AG04449 (cell line): ENCODE data around the gene CDYL.

Experiments used
- CTCF ChIA-PET: fragments of 350-600 bp; formaldehyde crosslinking; extraction: SDS; loops from one replicate; lab custom pipeline; 2021; ENCODE audit warnings: antibody characterized with exemption; lab: Yijun Ruan, JAX
- POLR2A ChIA-PET: fragments of 400-600, 350-600 bp; formaldehyde crosslinking; extraction: SDS; loops from one replicate; lab custom pipeline; 2020; ENCODE audit warnings: antibody characterized with exemption, inconsistent platforms; lab: Yijun Ruan, JAX
- DNase-seq: peaks from one replicate; pipeline ENCODE4 v3.0.0-alpha.2; 2010; ENCODE audit warnings: low read depth, low spot score
- H3K4me3 ChIP-seq: 2 replicates; pipeline ENCODE4 v1.5.1; 2011; ENCODE audit warnings: low read depth, mild to moderate bottlenecking, control low read depth, low read length
- TF ChIP-seq, protein P1 (sequence below): IDR thresholded peaks from one replicate; pipeline ENCODE4 v1.5.1; 2011; ENCODE audit warnings: mild to moderate bottlenecking, moderate library complexity, low read length, control low read depth, inconsistent platforms; ENCODE audit not compliant: insufficient read depth; ENCODE audit errors: missing control alignments

CDYL gene

DNA sequence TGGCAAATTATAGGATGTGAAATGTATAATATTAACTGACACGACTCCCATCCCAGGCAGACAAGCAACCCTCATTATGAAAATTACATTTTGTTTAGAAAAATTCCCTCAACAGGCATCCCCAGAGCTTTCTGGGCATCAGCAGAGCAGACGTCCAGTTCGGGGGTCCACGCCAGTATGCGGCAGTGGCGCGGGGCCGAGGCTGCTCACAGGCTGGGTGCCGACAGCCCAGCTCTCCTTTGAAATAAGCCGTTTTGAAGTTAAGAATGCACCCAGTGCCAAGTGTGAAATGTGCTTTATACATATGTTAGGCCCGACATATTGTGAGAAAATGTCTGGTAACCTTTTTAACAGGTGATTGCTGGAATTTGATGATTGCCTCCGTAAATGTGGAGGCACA is 177.2 kb downstream of the CDYL start:
- ChIA-PET POLR2A (no interaction called here), CTCF (no interaction called here)
- H3K4me3 ChIP-seq: no peak overlapping the region
- no peak for DNase-seq
- TF ChIP-seq, protein P1, sequence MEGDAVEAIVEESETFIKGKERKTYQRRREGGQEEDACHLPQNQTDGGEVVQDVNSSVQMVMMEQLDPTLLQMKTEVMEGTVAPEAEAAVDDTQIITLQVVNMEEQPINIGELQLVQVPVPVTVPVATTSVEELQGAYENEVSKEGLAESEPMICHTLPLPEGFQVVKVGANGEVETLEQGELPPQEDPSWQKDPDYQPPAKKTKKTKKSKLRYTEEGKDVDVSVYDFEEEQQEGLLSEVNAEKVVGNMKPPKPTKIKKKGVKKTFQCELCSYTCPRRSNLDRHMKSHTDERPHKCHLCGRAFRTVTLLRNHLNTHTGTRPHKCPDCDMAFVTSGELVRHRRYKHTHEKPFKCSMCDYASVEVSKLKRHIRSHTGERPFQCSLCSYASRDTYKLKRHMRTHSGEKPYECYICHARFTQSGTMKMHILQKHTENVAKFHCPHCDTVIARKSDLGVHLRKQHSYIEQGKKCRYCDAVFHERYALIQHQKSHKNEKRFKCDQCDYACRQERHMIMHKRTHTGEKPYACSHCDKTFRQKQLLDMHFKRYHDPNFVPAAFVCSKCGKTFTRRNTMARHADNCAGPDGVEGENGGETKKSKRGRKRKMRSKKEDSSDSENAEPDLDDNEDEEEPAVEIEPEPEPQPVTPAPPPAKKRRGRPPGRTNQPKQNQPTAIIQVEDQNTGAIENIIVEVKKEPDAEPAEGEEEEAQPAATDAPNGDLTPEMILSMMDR: no peak

DNA sequence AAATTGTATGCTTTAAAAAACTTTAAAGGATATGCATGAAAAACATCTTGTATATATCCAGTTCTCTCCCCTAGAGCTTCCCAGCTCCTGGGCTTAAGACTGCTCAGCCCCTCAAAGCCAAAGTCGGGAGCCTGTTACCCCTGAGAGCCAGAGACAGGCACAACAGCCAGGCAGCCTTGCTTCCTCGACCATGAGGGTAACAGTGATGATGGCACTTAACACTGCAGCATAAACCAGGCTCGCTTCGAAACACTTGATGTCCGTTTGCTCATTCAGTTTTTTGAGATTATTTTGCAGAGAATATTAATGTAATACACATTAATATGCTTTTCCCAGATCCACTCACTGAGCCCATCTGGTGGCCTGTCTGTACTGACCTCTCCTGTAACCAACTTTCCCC is 180.4 kb downstream of the CDYL start:
- no peak for DNase-seq
- no peak overlapping the region for H3K4me3 ChIP-seq
- TF ChIP-seq, protein P1: no peak
- POLR2A ChIA-PET: no interaction called here
- CTCF ChIA-PET: interaction anchor here (1.0 to 1.4 kb wide), 2 partner anchors 14 to 643 kb away, joined by 3 read pairs; no protein-coding TSS in a partner anchor

DNA sequence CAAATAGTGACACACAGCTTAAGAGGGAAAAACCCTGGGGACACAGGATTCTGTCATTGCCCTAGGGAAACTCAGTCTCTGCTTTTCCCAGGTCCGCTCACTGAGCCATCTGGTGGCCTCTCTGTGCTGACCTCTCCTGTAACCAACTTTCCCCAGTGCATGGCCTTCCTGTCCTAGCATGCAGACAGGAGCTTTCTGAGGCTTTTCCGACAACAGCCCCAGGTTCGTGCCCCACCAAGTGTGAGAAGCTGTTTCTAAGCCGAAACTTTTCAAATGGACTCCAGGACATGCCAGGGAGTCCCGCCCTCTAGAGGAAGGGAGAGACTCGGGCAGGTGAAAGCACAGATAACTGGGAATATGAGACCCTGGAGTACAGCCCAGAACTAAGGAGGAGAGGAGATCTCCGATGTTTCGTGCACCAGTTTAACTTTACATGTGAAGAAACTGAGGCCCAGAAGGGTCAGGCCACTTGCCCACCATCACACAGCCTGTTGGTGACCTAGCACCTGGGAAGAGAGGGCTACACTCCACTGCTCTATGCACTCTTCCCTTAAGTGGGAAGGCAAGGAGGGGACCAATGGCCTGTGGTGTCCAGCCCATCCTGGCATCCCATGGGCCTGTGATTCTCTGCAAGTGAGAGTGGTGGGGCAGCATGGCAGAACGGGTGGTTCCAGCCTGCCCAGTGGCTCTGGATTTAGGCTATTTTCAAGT is 181.5 kb downstream of the CDYL start:
- no peak overlapping the region for H3K4me3 ChIP-seq
- ChIA-PET POLR2A (no interaction called here), CTCF (interaction anchor here (1.0 to 1.4 kb wide), 4 partner anchors 10 to 644 kb away, joined by 3 to 5 read pairs (median 3); no protein-coding TSS in a partner anchor)
- TF ChIP-seq, protein P1: no peak
- DNase-seq: no peak

DNA sequence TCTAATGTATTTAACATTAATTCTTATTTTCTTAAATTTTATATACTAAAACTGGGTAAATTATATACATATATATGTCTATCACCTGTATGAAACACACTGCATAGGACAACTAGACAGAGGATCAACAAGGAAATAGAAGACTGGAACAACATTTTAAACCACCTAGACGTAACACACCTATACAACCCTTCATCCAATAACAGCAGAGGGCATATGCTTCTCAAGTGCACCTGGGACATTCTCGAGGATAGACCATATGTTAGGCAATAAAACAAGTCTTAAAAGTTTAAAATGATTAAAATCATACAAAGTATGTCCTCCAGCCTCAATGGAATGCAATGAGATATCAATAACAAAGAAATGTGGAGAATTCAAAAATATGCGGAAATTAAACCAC is 182.4 kb downstream of the CDYL start:
- DNase-seq: no peak
- CTCF ChIA-PET: interaction anchor here (1.1 kb wide), 1 partner anchor 14 kb away, joined by 5 read pairs; no protein-coding TSS in a partner anchor
- POLR2A ChIA-PET: no interaction called here
- TF ChIP-seq, protein P1: no peak
- no peak overlapping the region for H3K4me3 ChIP-seq

DNA sequence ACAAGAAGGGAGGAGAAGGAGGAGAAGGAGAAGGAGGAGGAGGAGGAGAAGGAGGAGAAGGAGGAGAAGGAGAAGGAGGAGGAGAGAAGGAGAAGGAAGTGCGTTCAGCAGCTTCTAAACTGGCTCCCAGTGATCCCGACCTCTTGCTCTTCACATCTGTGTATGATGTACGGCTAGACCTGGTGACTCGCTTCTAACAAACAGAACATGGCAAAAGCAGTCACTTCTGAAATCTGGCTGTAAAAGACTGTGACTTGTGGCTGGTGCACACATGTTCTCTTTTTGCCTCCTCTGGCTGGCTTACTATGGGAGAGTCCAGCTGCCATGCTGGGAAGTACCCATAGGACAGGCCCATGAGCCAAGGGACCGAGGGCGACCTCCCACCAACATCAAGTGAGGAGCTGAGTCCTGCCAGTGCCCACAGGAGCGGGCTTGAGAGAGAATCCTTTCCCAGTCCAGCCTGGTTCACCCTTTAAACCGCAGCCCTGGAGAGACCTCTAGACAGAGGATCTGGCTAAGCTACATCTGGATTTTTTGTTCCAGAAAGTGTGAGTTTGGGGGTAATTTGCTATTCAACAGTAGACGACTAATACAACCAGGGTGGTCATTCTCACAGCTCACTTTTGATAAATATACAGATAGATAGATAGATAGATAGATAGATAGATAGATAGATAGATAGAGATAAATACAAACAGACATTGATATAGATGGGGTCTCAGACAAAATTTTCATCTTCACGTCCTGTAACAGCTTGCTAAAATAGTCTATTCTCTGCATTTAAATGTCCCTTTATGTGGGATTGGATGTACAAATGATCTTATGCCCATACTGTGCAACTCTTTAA is 185.3 kb downstream of the CDYL start:
- ChIA-PET CTCF (no interaction called here), POLR2A (no interaction called here)
- H3K4me3 ChIP-seq: no peak overlapping the region
- TF ChIP-seq, protein P1: no peak
- DNase-seq: no peak

DNA sequence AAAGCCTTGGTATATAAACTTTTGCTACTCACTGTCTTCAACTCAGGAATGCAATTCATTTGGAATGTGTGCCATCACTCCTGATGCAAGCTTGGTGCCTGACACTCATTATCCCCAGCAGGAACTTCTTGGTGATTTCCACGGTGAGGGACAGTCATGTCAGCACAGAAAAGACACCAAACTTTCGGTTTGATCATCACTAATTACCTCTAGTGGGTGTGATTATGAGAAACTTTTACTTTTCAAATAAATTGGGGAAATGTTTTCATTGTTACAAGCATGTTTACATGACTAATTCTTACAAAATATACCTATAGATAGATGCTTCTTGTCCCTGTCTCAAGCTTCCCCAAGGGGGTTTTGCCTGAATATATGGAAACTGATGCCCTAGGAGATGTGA is 186.7 kb downstream of the CDYL start:
- CTCF ChIA-PET: interaction anchor here (0.6 kb wide), 1 partner anchor 150 kb away, joined by 4 read pairs; no protein-coding TSS in a partner anchor
- TF ChIP-seq, protein P1: no peak
- no peak overlapping the region for H3K4me3 ChIP-seq
- no peak for DNase-seq
- POLR2A ChIA-PET: no interaction called here
